Loucy (cell line): ENCODE results near the gene TEAD4.

ENCODE experiments used
- CTCF ChIP-seq: fragments of 200-600 bp; sonication (generic); conservative IDR thresholded peaks from 2 replicates; pipeline ENCODE4 v1.5.1; 2014; ENCODE audit warnings: mild to moderate bottlenecking, antibody characterized with exemption, low read length
- EZH2phosphoT487 ChIP-seq: fragments of 200-600 bp; IDR thresholded peaks from 2 replicates; pipeline ENCODE4 v1.6.1; 2018; ENCODE audit warnings: antibody characterized with exemption, mild to moderate bottlenecking, moderate library complexity, borderline replicate concordance

GRCh38 chr12:3014641-3015040 lies 55.4 kb downstream of the TEAD4 start:
- no peak for TF ChIP-seq CTCF
- TF ChIP-seq EZH2phosphoT487 = no peak
